Middle frontal gyrus (tissue), 1 donor: Measurements from ENCODE around the gene SEC24D.

Experiments used
- DNase-seq: peaks from one replicate; pipeline ENCODE4 v3.0.0-alpha.2; 2015; ENCODE audit warnings: low spot score; ENCODE audit errors: extremely low spot score

SEC24D gene

GRCh38 chr4:118723369-118723768 lies 112.6 kb downstream of the SEC24D start:
- DNase-seq = no peak

DNA sequence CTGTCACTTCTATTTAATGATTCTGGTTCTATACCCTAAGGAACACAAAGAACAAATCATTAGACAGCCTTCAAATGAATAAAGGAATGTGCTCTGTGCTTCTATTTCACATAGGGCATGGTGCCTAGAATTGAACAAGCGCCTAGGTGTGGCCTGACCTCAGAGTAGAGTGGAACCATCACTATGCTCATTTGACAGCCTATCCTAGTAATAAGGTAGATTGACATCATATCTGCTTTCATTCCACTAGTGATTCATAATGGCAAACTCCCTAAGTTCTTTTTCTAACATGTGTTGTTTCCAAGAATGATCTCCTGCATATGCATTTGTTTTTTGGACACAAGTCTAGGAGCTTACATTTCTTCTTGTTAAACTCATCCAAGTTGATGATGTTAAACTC lies 114.2 kb downstream of the SEC24D start:
- DNase-seq = no peak

DNA sequence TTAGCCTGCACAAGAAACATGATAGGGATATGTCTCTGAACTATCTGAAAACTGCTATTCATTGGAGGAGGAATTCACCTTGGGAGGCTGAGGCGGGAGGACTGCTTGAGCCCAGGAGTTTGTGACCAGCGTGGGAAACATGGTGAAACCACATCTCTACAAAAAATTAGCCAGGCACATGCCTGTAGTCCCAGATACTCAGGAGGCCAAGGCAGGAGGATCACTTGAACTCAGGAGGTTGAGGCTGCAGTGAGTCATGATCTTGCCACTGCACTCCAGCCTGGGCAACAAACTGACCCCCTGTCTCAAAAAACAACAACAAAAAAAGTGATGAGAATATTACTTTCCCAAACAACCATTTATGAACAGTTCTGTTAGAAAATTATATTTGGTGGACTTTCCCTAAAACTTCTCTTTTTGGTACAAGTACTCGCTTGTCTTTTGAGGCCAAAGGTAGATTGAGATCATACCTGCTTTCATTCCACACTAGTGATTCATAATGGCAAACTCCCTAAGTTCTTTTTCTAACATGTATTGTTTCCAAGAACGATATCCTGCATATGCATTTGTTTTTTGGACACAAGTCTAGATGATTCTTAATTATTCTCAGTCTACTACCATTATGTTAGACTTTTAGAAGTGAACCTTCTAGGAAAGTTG lies 117.3 kb downstream of the SEC24D start:
- no peak for DNase-seq

GRCh38 chr4:118716304-118716703 lies 119.6 kb downstream of the SEC24D start:
- DNase-seq = no peak

- DNase-seq = no peak
Observed at GRCh38 chr4:118714682-118715081, 121.2 kb downstream of the SEC24D start.

GRCh38 chr4:118712872-118713271 lies 123.1 kb downstream of the SEC24D start:
- DNase-seq = no peak

- no peak for DNase-seq
Observed at GRCh38 chr4:118711052-118711451, 124.9 kb downstream of the SEC24D start.

DNA sequence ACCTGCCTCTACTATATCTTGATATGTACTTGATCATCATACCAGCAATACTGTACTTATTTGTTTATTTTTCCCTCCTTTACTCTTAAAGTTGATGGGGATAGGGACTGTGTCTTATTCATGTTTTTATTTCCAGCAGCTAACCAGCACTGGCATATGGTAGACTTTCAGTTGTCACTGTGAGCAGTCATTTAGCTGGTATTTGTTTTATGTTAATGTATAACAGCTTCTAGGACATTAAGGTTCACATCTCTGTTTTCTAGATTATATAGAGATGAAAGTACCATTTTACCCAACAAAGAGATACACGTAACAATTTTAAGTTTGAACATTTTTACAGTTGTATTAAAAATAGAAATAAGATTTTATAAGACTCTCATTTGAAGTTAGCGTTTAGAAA lies 132.8 kb downstream of the SEC24D start:
- no peak for DNase-seq

DNA sequence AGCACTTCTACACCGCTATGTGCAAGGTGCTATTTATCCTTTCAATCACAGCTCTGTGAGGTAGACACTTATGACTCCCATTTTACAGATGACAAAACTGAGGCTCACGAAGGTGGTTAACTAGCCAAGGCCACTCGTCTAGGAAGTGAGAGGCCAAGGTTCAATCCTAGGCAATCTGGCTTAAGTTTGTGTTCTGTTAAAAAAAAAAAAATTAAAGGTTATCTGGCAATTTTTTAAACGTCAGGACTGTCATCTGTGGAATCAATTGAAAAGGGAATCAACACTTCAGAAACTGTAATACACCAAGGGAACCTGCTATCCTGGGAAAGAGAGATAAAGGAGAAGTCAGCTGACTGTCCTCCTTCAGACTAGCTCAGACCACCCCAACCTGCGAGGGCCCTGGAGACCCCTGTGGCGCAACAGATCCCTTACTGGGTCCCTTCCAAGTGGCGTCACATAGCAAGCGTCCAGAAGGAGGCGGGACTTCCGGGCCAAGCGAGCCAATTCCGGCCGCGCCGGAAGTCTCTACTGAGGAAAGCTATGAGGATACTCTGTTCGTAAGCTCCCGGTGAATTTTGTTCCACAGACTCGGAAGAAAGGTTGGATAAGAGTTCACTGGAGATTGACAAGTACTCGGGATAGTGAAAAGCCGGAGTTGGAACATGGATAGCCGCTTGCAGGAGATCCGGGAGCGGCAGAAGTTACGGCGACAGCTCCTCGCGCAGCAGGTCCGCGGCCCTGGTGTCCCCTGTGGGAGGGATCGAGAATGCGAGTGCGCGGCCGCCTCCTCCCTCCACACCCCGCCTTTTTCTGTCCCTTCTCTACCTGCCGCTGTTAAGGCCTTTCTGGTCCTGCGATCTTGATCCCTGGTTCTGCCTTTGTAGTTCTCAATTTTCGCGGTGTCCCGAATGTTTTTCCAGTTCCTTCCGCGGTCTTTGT lies 150.8 kb downstream of the SEC24D start, which contains the start of gene METTL14:
Gene METTL14, plus strand, starts transcription at position 520 of the 939 bp plus-strand sequence. Its CDS starts 143 bp downstream, at position 663.
- peak; percentile 87 for DNase-seq

GRCh38 chr4:118683513-118683912 lies 152.4 kb downstream of the SEC24D start:
- DNase-seq = no peak

DNA sequence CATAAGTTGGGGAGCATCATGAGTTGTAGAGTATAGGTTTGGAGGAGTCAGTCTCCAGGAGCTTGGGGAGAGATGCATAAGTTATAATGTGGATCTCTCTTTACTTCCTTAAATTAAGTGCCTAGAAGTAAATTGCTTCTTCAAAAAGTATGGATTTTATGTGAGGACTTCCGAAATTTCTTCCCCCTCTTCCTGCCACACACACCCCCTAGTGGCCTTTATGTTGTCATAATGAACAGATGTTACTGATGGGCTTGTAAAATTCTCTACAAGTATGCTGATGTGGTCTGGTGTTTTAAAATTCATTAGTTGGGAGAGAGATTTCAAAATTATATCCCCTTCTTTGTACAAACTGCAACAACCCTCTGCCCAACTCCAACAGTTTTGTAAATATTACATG lies 153.0 kb downstream of the SEC24D start:
- DNase-seq = no peak

GRCh38 chr4:118680808-118681207 lies 155.1 kb downstream of the SEC24D start:
- DNase-seq = no peak

DNA sequence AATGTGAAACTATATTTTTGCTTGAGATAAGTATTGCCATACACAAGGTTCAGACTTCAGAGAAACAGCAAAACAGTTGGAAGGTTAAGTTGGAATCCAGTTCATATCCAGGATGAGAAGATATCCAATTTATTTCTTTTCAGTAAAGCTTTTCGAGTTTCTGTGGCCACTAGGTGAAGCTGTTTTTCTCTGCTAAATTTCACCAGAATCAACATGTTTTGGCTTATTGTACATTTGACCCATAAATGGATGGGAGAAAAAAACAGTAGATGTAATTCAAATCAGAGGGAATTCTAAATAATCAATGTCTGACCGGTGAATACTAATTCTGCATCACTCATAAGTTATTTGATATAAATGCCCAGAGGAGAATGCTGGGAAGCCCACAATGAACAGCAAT lies 159.8 kb downstream of the SEC24D start:
- DNase-seq = no peak
